GM19452 (cell line): ENCODE data around the gene CLPX.
A peak's percentile ranks its signal among the peaks of the same experiment; 100 is the strongest.
"Not testable (repeated sequence)": the region's sequence is repeated elsewhere in the genome, so short reads cannot be mapped to it uniquely, and the experiment has no call there.

Experiments
- ATAC-seq: cut with Tn5 transposase; IDR thresholded peaks from one replicate; pipeline ENCODE4 v1.9.1; 2021; ENCODE audit not compliant: unreplicated experiment

CLPX gene

GRCh38 chr15:65175511-65175910 is 9.6 kb downstream of the CLPX start:
- ATAC-seq = no peak

- ATAC-seq = no peak
These were observed 10.6 kb downstream of the CLPX start for GRCh38 chr15:65174509-65174908.

GRCh38 chr15:65172531-65172930 is 12.6 kb downstream of the CLPX start:
- ATAC-seq = no peak

GRCh38 chr15:65171428-65171827 is 13.7 kb downstream of the CLPX start:
- no peak for ATAC-seq

GRCh38 chr15:65165875-65166274 is 19.3 kb downstream of the CLPX start:
- ATAC-seq = no peak

GRCh38 chr15:65164139-65164538 is 21.0 kb downstream of the CLPX start:
- no peak for ATAC-seq

GRCh38 chr15:65163041-65163440 is 22.1 kb downstream of the CLPX start:
- ATAC-seq = no peak

GRCh38 chr15:65156692-65157091 is 28.4 kb downstream of the CLPX start:
- no peak for ATAC-seq

- ATAC-seq = no peak
These were observed 30.4 kb downstream of the CLPX start for GRCh38 chr15:65154720-65155119.

GRCh38 chr15:65147902-65148301 is 37.2 kb downstream of the CLPX start:
- ATAC-seq = no peak

GRCh38 chr15:65146438-65146837 is 38.7 kb downstream of the CLPX start:
- ATAC-seq = no peak

GRCh38 chr15:65138631-65139030 is 46.5 kb downstream of the CLPX start:
- not testable (repeated sequence) for ATAC-seq

- not testable (repeated sequence) for ATAC-seq
These were observed 47.2 kb downstream of the CLPX start for GRCh38 chr15:65137893-65138292.

- ATAC-seq = not testable (repeated sequence)
These were observed 48.1 kb downstream of the CLPX start for GRCh38 chr15:65137089-65137488.

GRCh38 chr15:65134538-65134937 is 50.6 kb downstream of the CLPX start:
- no peak for ATAC-seq

GRCh38 chr15:65133548-65134200 is 51.5 kb downstream of the CLPX start, which contains the start of gene PDCD7:
Gene PDCD7, minus strand, starts transcription at chr15:65133808. Its CDS starts 27 bp downstream, at chr15:65133781.
- peak; percentile 80 for ATAC-seq

GRCh38 chr15:65132878-65133547 is 52.1 kb downstream of the CLPX start:
- peak; percentile 40 for ATAC-seq

- no peak for ATAC-seq
These were observed 54.2 kb downstream of the CLPX start for GRCh38 chr15:65130941-65131340.

- no peak for ATAC-seq
These were observed 69.6 kb downstream of the CLPX start for GRCh38 chr15:65115542-65115941.

GRCh38 chr15:65115086-65115485 is 70.1 kb downstream of the CLPX start, which contains the start of gene UBAP1L:
Gene UBAP1L, minus strand, starts transcription at chr15:65115200. Its CDS starts 8,985 bp downstream, at chr15:65106215.
- ATAC-seq = no peak

- ATAC-seq = no peak
These were observed 74.4 kb downstream of the CLPX start for GRCh38 chr15:65110676-65111292.

GRCh38 chr15:65106011-65106590 is 79.0 kb downstream of the CLPX start:
- ATAC-seq = no peak
